ENCODE results near the gene GGA3.

The GGA3 gene

DNA sequence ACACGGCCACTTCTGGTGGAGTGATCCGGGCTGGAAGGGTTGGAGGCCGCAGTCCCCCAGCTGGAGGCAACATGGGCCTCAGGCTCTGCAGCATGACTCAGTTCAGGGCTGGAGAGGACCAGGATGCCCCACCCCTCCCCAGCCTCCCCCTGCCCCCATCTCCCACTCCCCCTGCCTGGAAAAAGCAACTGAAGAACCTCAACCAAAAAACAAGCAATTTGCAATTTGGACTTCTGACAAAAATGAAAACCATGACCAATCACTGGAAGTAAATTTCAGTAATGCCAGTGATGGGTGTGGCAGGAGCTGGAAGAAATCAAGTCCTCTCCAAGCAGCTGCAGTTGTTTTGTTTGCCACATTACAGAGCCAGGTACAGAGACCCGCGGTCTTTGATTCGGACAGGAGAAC lies 16.3 kb upstream of the GGA3 start:
- Histone ChIP-seq H3K9me3 (no peaks in the 10 kb centered on the region), H3K27ac (no peak overlapping the region), H3K27me3 (no peaks in the 10 kb centered on the region), H3K4me3 (ENCODE audit: low read depth in 1 of 2, low read length in 1 of 2) (no peak overlapping the region), H3K36me3 (no peaks in the 10 kb centered on the region), H3K4me1 (ENCODE audit: control insufficient read depth in 1 of 2, insufficient read depth in 1 of 2, low read depth in 1 of 2, low read length in 1 of 2) (peaks cover 1 to 6% of the 10 kb centered on the region in 2 experiments)
- TF ChIP-seq, protein P1, sequence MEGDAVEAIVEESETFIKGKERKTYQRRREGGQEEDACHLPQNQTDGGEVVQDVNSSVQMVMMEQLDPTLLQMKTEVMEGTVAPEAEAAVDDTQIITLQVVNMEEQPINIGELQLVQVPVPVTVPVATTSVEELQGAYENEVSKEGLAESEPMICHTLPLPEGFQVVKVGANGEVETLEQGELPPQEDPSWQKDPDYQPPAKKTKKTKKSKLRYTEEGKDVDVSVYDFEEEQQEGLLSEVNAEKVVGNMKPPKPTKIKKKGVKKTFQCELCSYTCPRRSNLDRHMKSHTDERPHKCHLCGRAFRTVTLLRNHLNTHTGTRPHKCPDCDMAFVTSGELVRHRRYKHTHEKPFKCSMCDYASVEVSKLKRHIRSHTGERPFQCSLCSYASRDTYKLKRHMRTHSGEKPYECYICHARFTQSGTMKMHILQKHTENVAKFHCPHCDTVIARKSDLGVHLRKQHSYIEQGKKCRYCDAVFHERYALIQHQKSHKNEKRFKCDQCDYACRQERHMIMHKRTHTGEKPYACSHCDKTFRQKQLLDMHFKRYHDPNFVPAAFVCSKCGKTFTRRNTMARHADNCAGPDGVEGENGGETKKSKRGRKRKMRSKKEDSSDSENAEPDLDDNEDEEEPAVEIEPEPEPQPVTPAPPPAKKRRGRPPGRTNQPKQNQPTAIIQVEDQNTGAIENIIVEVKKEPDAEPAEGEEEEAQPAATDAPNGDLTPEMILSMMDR (IDR thresholded peaks at IDR 0.05): no peak

DNA sequence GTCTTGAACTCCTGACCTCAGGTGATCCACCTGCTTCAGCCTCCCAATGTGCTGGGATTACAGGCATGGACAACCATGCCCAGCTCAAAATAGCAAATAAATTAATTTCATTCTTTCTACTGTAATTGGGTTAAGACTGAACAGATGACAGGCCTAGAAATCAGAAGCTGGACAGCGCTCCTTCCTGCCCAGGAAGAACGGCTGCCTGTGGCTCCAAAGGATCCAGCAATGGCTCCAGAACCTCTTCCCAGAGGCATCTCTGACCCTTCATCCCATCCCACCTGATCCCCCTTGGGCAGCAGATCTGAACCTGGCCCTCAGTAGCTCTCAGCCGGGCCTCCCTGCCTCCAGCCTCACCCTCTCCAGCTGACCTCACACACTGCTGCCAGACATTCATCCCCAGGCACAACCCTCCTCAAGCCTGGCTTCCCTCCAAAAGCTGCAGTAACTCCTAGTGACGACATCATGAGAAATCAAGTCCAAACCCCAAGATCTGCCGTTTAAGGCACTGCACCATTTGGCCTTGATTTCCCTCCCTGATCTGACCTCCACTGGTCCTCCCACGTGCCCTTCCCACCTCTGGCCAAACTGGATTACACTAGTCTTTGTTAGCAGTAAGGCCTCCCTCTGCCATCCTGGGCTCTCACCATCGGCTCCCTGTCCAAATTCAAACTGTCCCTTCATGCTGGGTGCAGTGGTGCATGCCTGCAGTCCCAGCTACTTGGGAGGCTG lies 12.7 kb upstream of the GGA3 start:
- Histone ChIP-seq H3K4me3 (ENCODE audit: low read depth in 1 of 2, low read length in 1 of 2) (no peak overlapping the region), H3K36me3 (no peaks in the 10 kb centered on the region), H3K27ac (no peak overlapping the region), H3K4me1 (ENCODE audit: control insufficient read depth in 1 of 2, insufficient read depth in 1 of 2, low read depth in 1 of 2, low read length in 1 of 2) (peaks cover 28 to 36% of the 10 kb centered on the region in 2 experiments), H3K27me3 (no peaks in the 10 kb centered on the region), H3K9me3 (no peaks in the 10 kb centered on the region)
- TF ChIP-seq, protein P1 (IDR thresholded peaks at IDR 0.05): no peak

DNA sequence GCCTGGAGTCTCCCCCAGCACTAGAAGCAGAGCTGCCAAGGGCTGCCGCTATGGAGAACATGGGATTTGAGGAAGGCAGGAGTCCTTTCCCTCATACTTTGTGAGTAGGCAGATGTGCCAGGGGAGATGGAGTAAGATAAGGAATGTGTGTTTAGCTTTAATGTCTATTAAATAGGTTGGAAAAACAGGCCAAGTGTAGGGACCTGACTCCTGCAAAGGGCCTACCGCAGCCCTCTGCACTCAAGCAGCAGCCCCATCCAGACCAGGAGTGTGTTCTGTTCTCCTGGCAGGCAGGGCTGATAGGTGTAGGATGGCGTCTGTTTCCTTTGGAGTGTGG lies 11.4 kb upstream of the GGA3 start:
- TF ChIP-seq, protein P1 (IDR thresholded peaks at IDR 0.05): no peak
- H3K4me3 ChIP-seq (ENCODE audit: low read depth in 1 of 2, low read length in 1 of 2): no peak overlapping the region
- no peaks in the 10 kb centered on the region for H3K36me3 ChIP-seq
- H3K9me3 ChIP-seq: no peaks in the 10 kb centered on the region
- no peaks in the 10 kb centered on the region for H3K27me3 ChIP-seq
- peaks cover 35 to 49% of the 10 kb centered on the region in 2 experiments for H3K4me1 ChIP-seq (ENCODE audit: control insufficient read depth in 1 of 2, insufficient read depth in 1 of 2, low read depth in 1 of 2, low read length in 1 of 2)
- no peak overlapping the region for H3K27ac ChIP-seq

DNA sequence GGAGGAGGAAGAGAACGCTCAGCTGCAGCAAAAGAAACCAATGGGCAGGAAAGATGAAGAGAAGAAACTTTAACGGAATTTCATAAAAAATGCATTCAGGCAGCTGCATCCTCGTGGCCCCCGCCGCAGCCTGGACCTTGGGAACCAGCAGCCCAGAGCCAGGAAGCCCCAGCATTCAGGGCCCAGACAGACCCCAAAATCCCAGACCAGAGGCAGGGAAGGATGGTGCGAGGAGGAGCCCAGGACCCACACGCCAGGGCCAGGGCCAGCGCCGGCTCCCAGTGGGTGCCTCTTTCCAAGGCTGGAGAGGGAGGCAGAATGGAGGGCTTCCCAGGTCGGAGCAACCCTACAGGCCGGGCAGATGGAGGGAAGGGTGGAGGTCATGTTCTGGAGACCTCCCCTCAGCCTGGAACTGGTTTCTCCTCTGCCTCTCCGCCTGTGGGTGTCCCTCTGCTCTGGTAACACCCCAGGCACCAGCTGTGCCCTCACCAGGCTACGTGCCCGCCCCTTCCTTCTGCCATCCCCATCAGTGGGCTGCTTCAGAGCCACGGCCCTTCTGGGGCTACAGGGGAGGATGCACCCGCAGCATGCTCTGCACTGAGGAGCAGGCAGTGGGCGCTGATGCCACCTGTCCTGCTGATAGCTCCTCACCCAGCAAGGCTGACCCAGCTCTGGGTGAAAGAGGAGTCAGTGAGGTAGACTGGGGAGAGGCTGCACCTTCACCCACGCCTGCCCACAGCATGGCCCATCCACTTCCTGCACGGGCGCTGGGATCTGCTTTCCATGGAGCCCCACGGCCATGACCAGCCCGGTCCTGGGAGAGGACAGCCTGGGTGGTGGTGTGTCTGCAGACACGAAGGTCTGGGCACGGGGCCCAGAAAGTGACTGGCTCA lies 10.8 kb upstream of the GGA3 start:
- H3K27me3 ChIP-seq: no peaks in the 10 kb centered on the region
- H3K4me3 ChIP-seq (ENCODE audit: low read depth in 1 of 2, low read length in 1 of 2): peak overlapping the region; percentile 88 to 93
- H3K36me3 ChIP-seq: no peaks in the 10 kb centered on the region
- TF ChIP-seq, protein P1 (IDR thresholded peaks at IDR 0.05): no peak
- peaks cover 42 to 55% of the 10 kb centered on the region in 2 experiments for H3K4me1 ChIP-seq (ENCODE audit: control insufficient read depth in 1 of 2, insufficient read depth in 1 of 2, low read depth in 1 of 2, low read length in 1 of 2)
- peak overlapping the region; percentile 87 for H3K27ac ChIP-seq
- H3K9me3 ChIP-seq: no peaks in the 10 kb centered on the region

DNA sequence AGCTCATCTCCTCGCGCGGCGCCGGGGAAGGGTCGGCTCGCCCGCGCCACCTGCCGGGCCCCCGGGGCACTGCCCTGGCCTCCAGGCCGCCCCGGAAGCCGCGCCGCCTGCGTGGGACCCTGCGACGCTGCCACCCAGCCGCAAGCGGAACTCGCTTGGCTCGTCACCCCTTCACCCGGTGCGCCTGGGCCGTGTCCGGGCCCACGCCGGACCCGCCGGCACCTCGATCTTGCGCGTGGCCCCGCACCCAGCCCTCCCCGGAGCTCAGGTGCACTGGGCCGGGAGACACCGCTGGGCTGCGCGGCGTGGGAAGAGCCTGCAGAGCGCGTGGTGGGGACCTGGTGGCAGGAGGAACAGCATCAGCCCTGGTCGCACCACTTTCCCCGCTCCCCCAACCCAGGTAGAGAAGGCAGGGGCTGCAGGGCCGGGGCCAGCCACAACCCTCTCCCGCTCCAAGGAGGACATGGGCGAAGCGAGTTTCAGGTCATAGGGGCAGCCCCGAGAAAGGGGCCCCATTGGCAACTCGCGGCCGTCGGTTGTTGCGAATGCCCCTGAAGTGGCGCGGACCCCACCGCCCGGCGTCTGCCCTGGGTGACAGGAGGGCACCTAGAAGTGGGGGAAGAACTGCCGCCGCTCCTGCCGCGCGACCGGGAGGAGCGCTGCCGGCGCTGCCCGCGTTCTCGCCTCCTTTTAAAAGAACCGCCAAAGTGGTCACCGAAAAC lies 10.0 kb upstream of the GGA3 start:
- Histone ChIP-seq H3K36me3 (no peaks in the 10 kb centered on the region), H3K27me3 (no peaks in the 10 kb centered on the region), H3K4me1 (ENCODE audit: control insufficient read depth in 1 of 2, insufficient read depth in 1 of 2, low read depth in 1 of 2, low read length in 1 of 2) (peaks cover 50 to 63% of the 10 kb centered on the region in 2 experiments), H3K9me3 (no peaks in the 10 kb centered on the region), H3K4me3 (ENCODE audit: low read depth in 1 of 2, low read length in 1 of 2) (peak overlapping the region; percentile 88 to 93), H3K27ac (peak overlapping the region; percentile 87)
- TF ChIP-seq, protein P1 (IDR thresholded peaks at IDR 0.05): peak; percentile 99
